GM23338 (cell line): ENCODE data around the gene CIAO3. TPM values are rescaled to one million over a fixed set of nuclear protein-coding genes. Genes with fewer than 3 reads are reported as not detected.

Experiments
- ATAC-seq: fragments of 200-7000 bp; cut with Tn5 transposase; 3 replicates; pipeline ENCODE4 v1.9.1; 2020
- DNase-seq: peaks from one replicate; pipeline ENCODE4 v3.0.0-alpha.2; 2015; ENCODE audit warnings: low spot score
- H2AFZ ChIP-seq: fragments of 200-600 bp; sonication (generic); 2 replicates; pipeline ENCODE4 v1.8.0; 2016; ENCODE audit warnings: antibody characterized with exemption, mild to moderate bottlenecking, moderate library complexity
- H3F3A ChIP-seq: fragments of 200-600 bp; sonication (generic); replicated peaks from 2 replicates; pipeline ENCODE4 v1.8.0; 2017; ENCODE audit warnings: antibody characterized with exemption, mixed run types, low read depth
- H3K27ac ChIP-seq: fragments of 200-600 bp; sonication (generic); 2 replicates; pipeline ENCODE4 v1.6.1; 2016; ENCODE audit warnings: low read depth
- H3K27me3 ChIP-seq: fragments of 200-600 bp; sonication (generic); 2 replicates; pipeline ENCODE4 v1.8.0; 2016; ENCODE audit warnings: mild to moderate bottlenecking, mixed run types, moderate library complexity; ENCODE audit not compliant: insufficient read depth
- H3K36me3 ChIP-seq: fragments of 200-600 bp; sonication (generic); 2 replicates; pipeline ENCODE4 v1.8.0; 2016; ENCODE audit warnings: mild to moderate bottlenecking; ENCODE audit not compliant: insufficient read depth
- H3K4me1 ChIP-seq: fragments of 200-600 bp; sonication (generic); 2 replicates; pipeline ENCODE4 v1.8.0; 2016; ENCODE audit warnings: mild to moderate bottlenecking, moderate library complexity; ENCODE audit not compliant: insufficient read depth
- H3K4me2 ChIP-seq: fragments of 200-600 bp; sonication (generic); 2 replicates; pipeline ENCODE4 v1.7.1; 2017; ENCODE audit warnings: mixed run types
- H3K4me3 ChIP-seq: fragments of 200-600 bp; sonication (generic); 2 replicates; pipeline ENCODE4 v1.6.1; 2016; ENCODE audit warnings: mixed run types
- H3K79me2 ChIP-seq: fragments of 200-600 bp; sonication (generic); replicated peaks from 2 replicates; pipeline ENCODE4 v1.8.0; 2017; ENCODE audit warnings: mild to moderate bottlenecking; ENCODE audit not compliant: insufficient read depth
- H3K9me2 ChIP-seq: fragments of 200-600 bp; sonication (generic); 2 replicates; pipeline ENCODE4 v1.8.0; 2017; ENCODE audit not compliant: insufficient read depth
- H4K20me1 ChIP-seq: fragments of 200-600 bp; sonication (generic); replicated peaks from 2 replicates; pipeline ENCODE4 v1.8.0; 2017; ENCODE audit warnings: mild to moderate bottlenecking; ENCODE audit not compliant: insufficient read depth
- H3K27ac Mint-ChIP-seq: 2 replicates; pipeline ENCODE4 v1.8.0; 2020; ENCODE audit warnings: inconsistent platforms, mild to moderate bottlenecking, moderate library complexity, mixed read lengths
- H3K27me3 Mint-ChIP-seq: 3 replicates; pipeline ENCODE4 v1.8.0; 2022; ENCODE audit warnings: low read depth, mild to moderate bottlenecking, moderate library complexity, mixed read lengths, inconsistent platforms; ENCODE audit not compliant: insufficient read depth, poor library complexity
- H3K36me3 Mint-ChIP-seq: 3 replicates; pipeline ENCODE4 v1.8.0; 2021; ENCODE audit warnings: low read depth, mild to moderate bottlenecking, inconsistent platforms, moderate library complexity, mixed read lengths
- H3K4me1 Mint-ChIP-seq: 3 replicates; pipeline ENCODE4 v1.8.0; 2020; ENCODE audit warnings: mild to moderate bottlenecking, inconsistent platforms, mixed read lengths
- H3K4me3 Mint-ChIP-seq: 3 replicates; pipeline ENCODE4 v1.8.0; 2021; ENCODE audit warnings: moderate library complexity, mild to moderate bottlenecking, inconsistent platforms, mixed read lengths
- H3K9me3 Mint-ChIP-seq: 3 replicates; pipeline ENCODE4 v1.8.0; 2020; ENCODE audit warnings: moderate library complexity, mild to moderate bottlenecking, inconsistent platforms, mixed read lengths
- CTCF ChIP-seq, 2 experiments: fragments of 200-600 bp in 1 of 2; sonication (generic) in 1 of 2; conservative IDR thresholded peaks; 2 replicates each; pipeline versions ENCODE4 v1.5.1 to v1.6.1; 2016 to 2017; ENCODE audit warnings: antibody characterized with exemption in 2 of 2, low read depth in 2 of 2, mild to moderate bottlenecking in 2 of 2, moderate library complexity in 1 of 2
- REST ChIP-seq: IDR thresholded peaks from one replicate; pipeline ENCODE4 v1.6.1; 2018; ENCODE audit warnings: antibody characterized with exemption; ENCODE audit not compliant: unreplicated experiment
- polyA plus RNA-seq: library from polyadenylated mRNA; unstranded; fragments of >200 nt; fragmentation: Nextera tagmentation; extraction: Ambion mirVana; gene quantifications from 2 replicates; pipeline ENCODE4 v1.2.1, GENCODE V29; 2016
- total RNA-seq: library from RNA; depleted of rRNA; stranded (reverse); fragments of >200 nt; shearing (Covaris generic); gene quantifications from 2 replicates; pipeline ENCODE4 v1.2.3, GENCODE V29; 2014
- TF ChIP-seq, protein P1 (sequence below): fragments of 250-450 bp; sonication (Bioruptor Pico); IDR thresholded peaks from 2 replicates; pipeline ENCODE4 v1.5.0; 2020; ENCODE audit warnings: mild to moderate bottlenecking, moderate library complexity

Gene CIAO3
- total and polyA plus RNA-seq, 2 experiments from 2014 or later: 13.0 to 42.3 TPM

DNA sequence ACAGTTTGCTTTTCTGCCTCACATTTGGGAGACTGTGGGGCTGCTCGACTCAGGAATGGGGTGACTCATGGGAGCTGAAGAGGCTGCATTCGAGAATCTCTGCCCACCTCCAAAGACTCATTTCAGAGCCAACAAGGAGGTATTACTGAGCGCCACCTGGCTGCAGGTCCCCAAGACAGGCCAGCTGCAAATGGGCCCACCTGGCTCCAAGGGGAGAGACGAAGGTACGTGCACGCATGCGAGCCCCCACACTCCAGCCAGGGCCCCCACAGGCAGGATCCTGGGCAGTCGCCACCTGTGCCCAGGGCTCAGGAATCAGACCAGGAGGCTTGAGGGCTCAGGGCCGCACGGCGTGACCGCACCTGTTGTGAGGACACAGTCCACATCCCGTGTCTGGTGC lies 7.9 kb downstream of the CIAO3 start:
- DNase-seq: peak; percentile 65
- Histone ChIP-seq H2AFZ (no peak overlapping the region), H3K79me2 (no peaks in the 10 kb centered on the region), H3K4me3 (no peak overlapping the region), H3K27me3 (no peaks in the 10 kb centered on the region), H3F3A (peaks cover 2% of the 10 kb centered on the region; the same call in 1 of the 2 replicates), H3K9me2 (no peaks in the 10 kb centered on the region), H3K4me1 (no peaks in the 10 kb centered on the region), H4K20me1 (no peaks in the 10 kb centered on the region), H3K4me2 (no peak overlapping the region), H3K36me3 (no peaks in the 10 kb centered on the region; the same call in 1 of the 2 replicates), H3K27ac (no peak overlapping the region)
- TF ChIP-seq REST: no peak
- peak; percentile 42 to 70 for TF ChIP-seq CTCF (conservative IDR thresholded peaks at IDR 0.05; ENCODE audit: low read depth in 2 of 2)
- no peaks in the 10 kb centered on the region for H3K9me3 Mint-ChIP-seq
- no peak overlapping the region; the same call in 1 of the 2 replicates for H3K27ac Mint-ChIP-seq
- peaks cover 26% of the 10 kb centered on the region for H3K36me3 Mint-ChIP-seq
- peaks cover 6% of the 10 kb centered on the region for H3K4me1 Mint-ChIP-seq
- peak; percentile 2; the same call in 2 of the 3 replicates for ATAC-seq
- H3K4me3 Mint-ChIP-seq: no peak overlapping the region; the same call in 2 of the 3 replicates
- H3K27me3 Mint-ChIP-seq: peaks cover 14% of the 10 kb centered on the region

DNA sequence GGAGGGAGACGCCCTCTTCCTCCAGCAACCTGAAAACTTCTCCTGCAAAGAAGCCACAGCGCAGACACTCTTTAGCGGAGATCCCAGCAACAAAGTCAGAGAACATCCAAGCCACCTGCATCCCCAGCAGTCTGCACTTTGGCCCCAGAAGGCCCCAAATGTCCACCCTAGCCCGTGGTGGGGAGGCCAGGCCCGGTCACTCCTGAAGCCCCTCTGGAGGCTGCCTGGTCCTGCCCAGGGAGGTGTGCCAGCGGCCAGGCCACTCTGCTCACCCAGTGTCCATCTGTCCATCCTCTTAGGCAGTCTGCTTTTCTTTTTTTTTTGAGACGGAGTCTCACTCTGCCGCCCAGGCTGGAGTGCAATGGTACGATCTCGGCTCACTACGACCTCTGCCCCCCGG lies 8.5 kb downstream of the CIAO3 start:
- H3K9me2 ChIP-seq: no peaks in the 10 kb centered on the region
- TF ChIP-seq, protein P1, sequence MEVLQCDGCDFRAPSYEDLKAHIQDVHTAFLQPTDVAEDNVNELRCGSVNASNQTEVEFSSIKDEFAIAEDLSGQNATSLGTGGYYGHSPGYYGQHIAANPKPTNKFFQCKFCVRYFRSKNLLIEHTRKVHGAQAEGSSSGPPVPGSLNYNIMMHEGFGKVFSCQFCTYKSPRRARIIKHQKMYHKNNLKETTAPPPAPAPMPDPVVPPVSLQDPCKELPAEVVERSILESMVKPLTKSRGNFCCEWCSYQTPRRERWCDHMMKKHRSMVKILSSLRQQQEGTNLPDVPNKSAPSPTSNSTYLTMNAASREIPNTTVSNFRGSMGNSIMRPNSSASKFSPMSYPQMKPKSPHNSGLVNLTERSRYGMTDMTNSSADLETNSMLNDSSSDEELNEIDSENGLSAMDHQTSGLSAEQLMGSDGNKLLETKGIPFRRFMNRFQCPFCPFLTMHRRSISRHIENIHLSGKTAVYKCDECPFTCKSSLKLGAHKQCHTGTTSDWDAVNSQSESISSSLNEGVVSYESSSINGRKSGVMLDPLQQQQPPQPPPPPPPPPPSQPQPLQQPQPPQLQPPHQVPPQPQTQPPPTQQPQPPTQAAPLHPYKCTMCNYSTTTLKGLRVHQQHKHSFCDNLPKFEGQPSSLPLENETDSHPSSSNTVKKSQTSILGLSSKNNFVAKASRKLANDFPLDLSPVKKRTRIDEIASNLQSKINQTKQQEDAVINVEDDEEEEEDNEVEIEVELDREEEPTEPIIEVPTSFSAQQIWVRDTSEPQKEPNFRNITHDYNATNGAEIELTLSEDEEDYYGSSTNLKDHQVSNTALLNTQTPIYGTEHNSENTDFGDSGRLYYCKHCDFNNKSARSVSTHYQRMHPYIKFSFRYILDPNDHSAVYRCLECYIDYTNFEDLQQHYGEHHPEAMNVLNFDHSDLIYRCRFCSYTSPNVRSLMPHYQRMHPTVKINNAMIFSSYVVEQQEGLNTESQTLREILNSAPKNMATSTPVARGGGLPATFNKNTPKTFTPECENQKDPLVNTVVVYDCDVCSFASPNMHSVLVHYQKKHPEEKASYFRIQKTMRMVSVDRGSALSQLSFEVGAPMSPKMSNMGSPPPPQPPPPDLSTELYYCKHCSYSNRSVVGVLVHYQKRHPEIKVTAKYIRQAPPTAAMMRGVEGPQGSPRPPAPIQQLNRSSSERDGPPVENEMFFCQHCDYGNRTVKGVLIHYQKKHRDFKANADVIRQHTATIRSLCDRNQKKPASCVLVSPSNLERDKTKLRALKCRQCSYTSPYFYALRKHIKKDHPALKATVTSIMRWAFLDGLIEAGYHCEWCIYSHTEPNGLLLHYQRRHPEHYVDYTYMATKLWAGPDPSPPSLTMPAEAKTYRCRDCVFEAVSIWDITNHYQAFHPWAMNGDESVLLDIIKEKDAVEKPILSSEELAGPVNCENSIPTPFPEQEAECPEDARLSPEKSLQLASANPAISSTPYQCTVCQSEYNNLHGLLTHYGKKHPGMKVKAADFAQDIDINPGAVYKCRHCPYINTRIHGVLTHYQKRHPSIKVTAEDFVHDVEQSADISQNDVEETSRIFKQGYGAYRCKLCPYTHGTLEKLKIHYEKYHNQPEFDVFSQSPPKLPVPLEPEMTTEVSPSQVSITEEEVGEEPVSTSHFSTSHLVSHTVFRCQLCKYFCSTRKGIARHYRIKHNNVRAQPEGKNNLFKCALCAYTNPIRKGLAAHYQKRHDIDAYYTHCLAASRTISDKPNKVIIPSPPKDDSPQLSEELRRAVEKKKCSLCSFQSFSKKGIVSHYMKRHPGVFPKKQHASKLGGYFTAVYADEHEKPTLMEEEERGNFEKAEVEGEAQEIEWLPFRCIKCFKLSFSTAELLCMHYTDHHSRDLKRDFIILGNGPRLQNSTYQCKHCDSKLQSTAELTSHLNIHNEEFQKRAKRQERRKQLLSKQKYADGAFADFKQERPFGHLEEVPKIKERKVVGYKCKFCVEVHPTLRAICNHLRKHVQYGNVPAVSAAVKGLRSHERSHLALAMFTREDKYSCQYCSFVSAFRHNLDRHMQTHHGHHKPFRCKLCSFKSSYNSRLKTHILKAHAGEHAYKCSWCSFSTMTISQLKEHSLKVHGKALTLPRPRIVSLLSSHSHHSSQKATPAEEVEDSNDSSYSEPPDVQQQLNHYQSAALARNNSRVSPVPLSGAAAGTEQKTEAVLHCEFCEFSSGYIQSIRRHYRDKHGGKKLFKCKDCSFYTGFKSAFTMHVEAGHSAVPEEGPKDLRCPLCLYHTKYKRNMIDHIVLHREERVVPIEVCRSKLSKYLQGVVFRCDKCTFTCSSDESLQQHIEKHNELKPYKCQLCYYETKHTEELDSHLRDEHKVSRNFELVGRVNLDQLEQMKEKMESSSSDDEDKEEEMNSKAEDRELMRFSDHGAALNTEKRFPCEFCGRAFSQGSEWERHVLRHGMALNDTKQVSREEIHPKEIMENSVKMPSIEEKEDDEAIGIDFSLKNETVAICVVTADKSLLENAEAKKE (CRISPR knock-in tag): no peak
- Mint-ChIP-seq H3K4me3 (no peak overlapping the region), H3K27me3 (peaks cover 12% of the 10 kb centered on the region), H3K9me3 (no peaks in the 10 kb centered on the region), H3K4me1 (peaks cover under 1% of the 10 kb centered on the region), H3K36me3 (peaks cover 22% of the 10 kb centered on the region), H3K27ac (no peak overlapping the region)
- H3K79me2 ChIP-seq: no peaks in the 10 kb centered on the region
- H3K4me1 ChIP-seq: no peaks in the 10 kb centered on the region
- no peak overlapping the region for H3K27ac ChIP-seq
- no peaks in the 10 kb centered on the region; the same call in 1 of the 2 replicates for H3K36me3 ChIP-seq
- no peaks in the 10 kb centered on the region for H4K20me1 ChIP-seq
- no peak overlapping the region for H2AFZ ChIP-seq
- no peak overlapping the region for H3K4me2 ChIP-seq
- ATAC-seq: no peak
- peaks cover 2% of the 10 kb centered on the region; the same call in 1 of the 2 replicates for H3F3A ChIP-seq
- no peak overlapping the region for H3K4me3 ChIP-seq
- peaks cover 4% of the 10 kb centered on the region; the same call in 1 of the 2 replicates for H3K27me3 ChIP-seq
- DNase-seq: no peak
